Measurements from ENCODE around the gene CALY. TPM values are rescaled to one million over a fixed set of nuclear protein-coding genes. Genes with fewer than 3 reads are reported as not detected.

CALY gene
- total RNA-seq, 1 experiment from 2014 or later = 1.7 TPM

DNA sequence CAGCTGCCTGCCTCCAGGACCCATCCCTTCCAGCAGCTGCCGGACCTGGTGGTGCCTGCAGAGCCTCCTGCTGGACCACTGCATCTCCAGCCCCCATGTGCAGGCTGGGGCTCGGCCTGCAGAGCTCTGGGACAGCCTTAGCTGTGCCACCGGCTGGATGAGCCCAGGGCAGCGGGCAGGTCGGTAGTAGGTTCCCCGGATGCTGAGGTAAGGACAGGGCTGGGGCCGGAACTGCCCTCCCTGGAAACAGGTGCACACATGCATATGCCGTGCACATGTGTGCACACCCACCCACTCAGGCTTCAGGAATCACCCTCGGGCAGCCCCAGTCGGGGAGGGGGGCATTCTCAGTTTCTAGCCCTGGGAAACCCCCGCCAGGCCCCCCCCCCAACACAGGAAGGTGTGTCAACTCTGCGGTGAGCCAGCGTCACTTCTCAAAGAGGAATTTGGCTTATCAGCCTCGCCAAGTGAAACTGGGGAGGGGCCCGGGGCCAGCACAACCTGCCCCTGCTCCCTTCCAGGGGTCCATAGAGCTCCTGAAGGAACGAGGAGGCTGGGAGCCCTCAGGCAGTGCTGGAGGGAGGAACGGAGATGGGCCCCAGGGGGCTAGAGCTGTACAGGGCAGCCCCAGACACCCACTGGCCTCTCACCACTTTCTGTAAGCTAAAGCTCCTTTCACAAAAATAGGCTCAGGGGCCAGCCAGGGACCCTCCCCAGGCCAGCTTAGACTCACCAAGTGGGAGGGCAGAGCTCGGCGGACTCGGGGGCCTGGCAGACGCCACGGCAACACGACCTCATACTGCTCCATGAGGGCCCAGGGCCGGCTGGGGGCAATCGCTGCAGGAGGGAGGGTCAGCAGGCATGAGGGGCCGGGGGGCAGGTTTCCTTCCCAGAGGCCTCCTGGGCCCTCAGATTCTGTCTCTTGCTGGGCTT is 61.7 kb downstream of the CALY start:
- DNase-seq (ENCODE audit: low read depth) = no peak

Small RNA genes within 50 kb of the gene (small RNA-seq; reads per million reads assigned to genes)
- gene AL360181.4 (not detected), gene BANF1P2 (not detected), gene MIR3944 (not detected)

Other genes with a start within 250 kb of the CALY start
- not detected in 2 replicates for gene ADGRA1, start 249.0 kb downstream of the CALY start, total RNA-seq (2014; rRNA removed; shearing (Covaris generic))
- not detected in 2 replicates for gene KNDC1, start 176.7 kb downstream of the CALY start, total RNA-seq (2014; rRNA removed; shearing (Covaris generic))
- gene UTF1, start 106.7 kb downstream of the CALY start, total RNA-seq (2014; rRNA removed; shearing (Covaris generic)) = not detected in 2 replicates
- gene VENTX, start 99.0 kb downstream of the CALY start, total RNA-seq (2014; rRNA removed; shearing (Covaris generic)) = 0.03 and 0.13 TPM in 2 replicates
- gene ADAM8, start 60.0 kb downstream of the CALY start, total RNA-seq (2014; rRNA removed; shearing (Covaris generic)) = 1.6 and 4.2 TPM in 2 replicates
- gene TUBGCP2, start 28.0 kb downstream of the CALY start, total RNA-seq (2014; rRNA removed; shearing (Covaris generic)) = 119 and 127 TPM in 2 replicates
- 102 and 108 TPM in 2 replicates for gene ZNF511, start 28.0 kb downstream of the CALY start, total RNA-seq (2014; rRNA removed; shearing (Covaris generic))
- gene PRAP1, start 10.5 kb upstream of the CALY start, total RNA-seq (2014; rRNA removed; shearing (Covaris generic)) = not detected in 2 replicates
- gene FUOM, start 21.1 kb upstream of the CALY start, total RNA-seq (2014; rRNA removed; shearing (Covaris generic)) = 31.5 and 48.4 TPM in 2 replicates
- 107 and 109 TPM in 2 replicates for gene ECHS1, start 36.5 kb upstream of the CALY start, total RNA-seq (2014; rRNA removed; shearing (Covaris generic))
- 0.43 and 0.70 TPM in 2 replicates for gene PAOX, start 42.4 kb upstream of the CALY start, total RNA-seq (2014; rRNA removed; shearing (Covaris generic))
- gene MTG1, start 57.3 kb upstream of the CALY start, total RNA-seq (2014; rRNA removed; shearing (Covaris generic)) = 54.1 and 55.6 TPM in 2 replicates
- not detected in 2 replicates for gene SPRN, start 87.7 kb upstream of the CALY start, total RNA-seq (2014; rRNA removed; shearing (Covaris generic))
- 0.80 and 1.3 TPM in 2 replicates for gene SCART1, start 117.0 kb upstream of the CALY start, total RNA-seq (2014; rRNA removed; shearing (Covaris generic))
- 1.2 and 1.4 TPM in 2 replicates for gene CYP2E1, start 190.5 kb upstream of the CALY start, total RNA-seq (2014; rRNA removed; shearing (Covaris generic))
- 2.6 and 3.7 TPM in 2 replicates for gene SYCE1, start 228.7 kb upstream of the CALY start, total RNA-seq (2014; rRNA removed; shearing (Covaris generic))